MCF 10A (cell line): Measurements from ENCODE around the gene SLC22A5. TPM values are rescaled to one million over a fixed set of nuclear protein-coding genes. Genes with fewer than 3 reads are reported as not detected.

Experiments
- BruUV-seq: library from RNA; stranded (reverse); fragments of 400-500 nt; replicated peaks from 2 replicates; lab custom pipeline; 2021; lab: Mats Ljungman, UMichigan
- CTCF ChIA-PET: fragments of 300-600 bp; sonication (Branson Sonifier 250); formaldehyde crosslinking; extraction: SDS; loops from one replicate; lab custom pipeline; 2021; ENCODE audit warnings: antibody characterized with exemption, inconsistent platforms; lab: Yijun Ruan, JAX
- POLR2A ChIA-PET: fragments of 300-600, 350-650 bp; sonication (Branson Sonifier 250); formaldehyde crosslinking; extraction: SDS; loops from one replicate; lab custom pipeline; 2020; ENCODE audit warnings: antibody characterized with exemption, inconsistent platforms; lab: Yijun Ruan, JAX
- DNase-seq: peaks from one replicate; pipeline ENCODE4 v3.0.0-alpha.2; 2018; ENCODE audit not compliant: unreplicated experiment
- H3K27ac Mint-ChIP-seq: one replicate; pipeline ENCODE4 v1.8.0; 2022; ENCODE audit warnings: mild to moderate bottlenecking, low read depth, mixed read lengths; ENCODE audit not compliant: unreplicated experiment
- H3K27me3 Mint-ChIP-seq: one replicate; pipeline ENCODE4 v1.8.0; 2022; ENCODE audit warnings: mixed read lengths; ENCODE audit not compliant: insufficient read depth, unreplicated experiment
- H3K36me3 Mint-ChIP-seq: one replicate; pipeline ENCODE4 v1.8.0; 2022; ENCODE audit warnings: mild to moderate bottlenecking, moderate library complexity, mixed read lengths; ENCODE audit not compliant: insufficient read depth, unreplicated experiment
- H3K4me1 Mint-ChIP-seq: one replicate; pipeline ENCODE4 v1.8.0; 2022; ENCODE audit warnings: mixed read lengths; ENCODE audit not compliant: insufficient read depth, unreplicated experiment
- H3K4me3 Mint-ChIP-seq: one replicate; pipeline ENCODE4 v1.8.0; 2022; ENCODE audit warnings: mild to moderate bottlenecking, moderate library complexity, mixed read lengths; ENCODE audit not compliant: unreplicated experiment
- H3K9me3 Mint-ChIP-seq: one replicate; pipeline ENCODE4 v1.8.0; 2022; ENCODE audit warnings: mixed read lengths; ENCODE audit not compliant: unreplicated experiment
- CTCF ChIP-seq: fragments of 200-600 bp; IDR thresholded peaks from one replicate; pipeline ENCODE4 v1.8.0; 2022; ENCODE audit warnings: antibody characterized with exemption, mild to moderate bottlenecking; ENCODE audit not compliant: unreplicated experiment
- intact Hi-C: fragments of 100-400 bp; cut with micrococcal nuclease; formaldehyde crosslinking; loops from 2 replicates; pipeline ENCODE4 v1.14.1; 2022
- total RNA-seq: library from RNA; stranded (reverse); gene quantifications from 2 replicates; pipeline ENCODE4 v1.2.3, GENCODE V29; 2022

SLC22A5 gene
- total RNA-seq, 1 experiment from 2014 or later, result 167 TPM

- Mint-ChIP-seq H3K36me3 (peaks cover 9% of the 10 kb centered on the region), H3K27ac (peak overlapping the region; percentile 68), H3K4me3 (no peak overlapping the region), H3K27me3 (no peaks in the 10 kb centered on the region), H3K4me1 (peaks cover 48% of the 10 kb centered on the region), H3K9me3 (no peaks in the 10 kb centered on the region)
- no peak for TF ChIP-seq CTCF
- intact Hi-C loops, result no loop called here
- peak; percentile 55 for DNase-seq
- POLR2A ChIA-PET, result interaction anchor here (0.6 to 7.7 kb wide), 15 partner anchors 9 to 201 kb away, joined by 3 to 67 read pairs (median 5); partner anchors contain the start of gene IRF1
- BruUV-seq, result no TSS peak
- CTCF ChIA-PET, result interaction anchor here (0.5 to 4.0 kb wide), 11 partner anchors 9 to 73 kb away, joined by 3 to 19 read pairs (median 4); partner anchors contain the start of gene IRF1
These were observed 58.0 kb downstream of the SLC22A5 start for GRCh38 chr5:132427281-132428146.

- ChIA-PET POLR2A (interaction anchor here (0.9 to 7.7 kb wide), 12 partner anchors 8 to 68 kb away, joined by 3 to 67 read pairs (median 8); partner anchors contain the start of gene IRF1), CTCF (interaction anchor here (0.8 to 3.3 kb wide), 7 partner anchors 9 to 119 kb away, joined by 3 to 13 read pairs (median 4); no protein-coding TSS in a partner anchor)
- BruUV-seq, result no TSS peak
- peak overlapping the region; percentile 68 for H3K27ac Mint-ChIP-seq
- intact Hi-C loops, result no loop called here
- H3K27me3 Mint-ChIP-seq, result no peaks in the 10 kb centered on the region
- peaks cover 52% of the 10 kb centered on the region for H3K4me1 Mint-ChIP-seq
- no peaks in the 10 kb centered on the region for H3K9me3 Mint-ChIP-seq
- H3K4me3 Mint-ChIP-seq, result no peak overlapping the region
- DNase-seq, result no peak
- no peak for TF ChIP-seq CTCF
- H3K36me3 Mint-ChIP-seq, result peaks cover 13% of the 10 kb centered on the region
These were observed 58.6 kb downstream of the SLC22A5 start for GRCh38 chr5:132428147-132428482.

- POLR2A ChIA-PET, result interaction anchor here (0.9 to 7.7 kb wide), 11 partner anchors 8 to 68 kb away, joined by 3 to 67 read pairs (median 9); partner anchors contain the start of gene IRF1
- H3K4me1 Mint-ChIP-seq, result peaks cover 52% of the 10 kb centered on the region
These were observed 59.3 kb downstream of the SLC22A5 start for GRCh38 chr5:132428484-132429462.

More at GRCh38 chr5:132428484-132429462, 59.3 kb downstream of the SLC22A5 start:
- H3K36me3 Mint-ChIP-seq, result peaks cover 13% of the 10 kb centered on the region
- CTCF ChIA-PET, result interaction anchor here (0.8 to 3.3 kb wide), 7 partner anchors 8 to 118 kb away, joined by 3 to 13 read pairs (median 4); no protein-coding TSS in a partner anchor
- no peak overlapping the region for H3K4me3 Mint-ChIP-seq
- no peak overlapping the region for H3K27ac Mint-ChIP-seq
- no peak for TF ChIP-seq CTCF
- no peaks in the 10 kb centered on the region for H3K27me3 Mint-ChIP-seq
- H3K9me3 Mint-ChIP-seq, result no peaks in the 10 kb centered on the region
- intact Hi-C loops, result no loop called here
- DNase-seq, result peak; percentile 53
- no TSS peak for BruUV-seq
